Measurements from ENCODE around the gene SULT4A1. TPM values are rescaled to one million over a fixed set of nuclear protein-coding genes. Genes with fewer than 3 reads are reported as not detected.
A peak's percentile ranks its signal among the peaks of the same experiment; 100 is the strongest.

SULT4A1 gene
- total RNA-seq, 1 donor from 2014 or later, result 6.3 TPM

- Mint-ChIP-seq H3K9me3 (peaks cover 5% of the 10 kb centered on the region), H3K27me3 (ENCODE audit: low read depth) (peaks cover 16% of the 10 kb centered on the region), H3K27ac (ENCODE audit: unreplicated experiment) (no peak overlapping the region), H3K4me3 (no peak overlapping the region), H3K4me1 (no peaks in the 10 kb centered on the region), H3K36me3 (ENCODE audit: low read depth) (no peaks in the 10 kb centered on the region)
- peak; percentile 57 for TF ChIP-seq CTCF (conservative IDR thresholded peaks at IDR 0.05)
- DNase-seq (ENCODE audit: low read depth, low spot score), result no peak
These were observed 65.7 kb downstream of the SULT4A1 start for GRCh38 chr22:43796567-43796966.

GRCh38 chr22:43795320-43795719 lies 67.0 kb downstream of the SULT4A1 start:
- Mint-ChIP-seq H3K27ac (ENCODE audit: unreplicated experiment) (no peak overlapping the region), H3K4me1 (no peaks in the 10 kb centered on the region), H3K9me3 (no peaks in the 10 kb centered on the region), H3K36me3 (ENCODE audit: low read depth) (no peaks in the 10 kb centered on the region), H3K27me3 (ENCODE audit: low read depth) (peaks cover 4% of the 10 kb centered on the region), H3K4me3 (no peak overlapping the region)
- DNase-seq (ENCODE audit: low read depth, low spot score), result no peak
- no peak for TF ChIP-seq CTCF (conservative IDR thresholded peaks at IDR 0.05)

GRCh38 chr22:43792905-43793304 lies 69.4 kb downstream of the SULT4A1 start:
- TF ChIP-seq CTCF (conservative IDR thresholded peaks at IDR 0.05), result no peak
- H3K27ac Mint-ChIP-seq (ENCODE audit: unreplicated experiment), result no peak overlapping the region
- no peak for DNase-seq (ENCODE audit: low read depth, low spot score)
- no peak overlapping the region for H3K4me3 Mint-ChIP-seq
- H3K36me3 Mint-ChIP-seq (ENCODE audit: low read depth), result no peaks in the 10 kb centered on the region
- peaks cover 4% of the 10 kb centered on the region for H3K27me3 Mint-ChIP-seq (ENCODE audit: low read depth)
- H3K4me1 Mint-ChIP-seq, result no peaks in the 10 kb centered on the region
- H3K9me3 Mint-ChIP-seq, result no peaks in the 10 kb centered on the region

- Mint-ChIP-seq H3K4me3 (no peak overlapping the region), H3K27me3 (ENCODE audit: low read depth) (peaks cover 11% of the 10 kb centered on the region), H3K4me1 (no peaks in the 10 kb centered on the region), H3K9me3 (no peaks in the 10 kb centered on the region), H3K36me3 (ENCODE audit: low read depth) (no peaks in the 10 kb centered on the region), H3K27ac (ENCODE audit: unreplicated experiment) (no peak overlapping the region)
- no peak for TF ChIP-seq CTCF (conservative IDR thresholded peaks at IDR 0.05)
- DNase-seq (ENCODE audit: low read depth, low spot score), result no peak
These were observed 72.9 kb downstream of the SULT4A1 start for GRCh38 chr22:43789452-43789851.

GRCh38 chr22:43783777-43784176 lies 78.5 kb downstream of the SULT4A1 start:
- TF ChIP-seq CTCF (conservative IDR thresholded peaks at IDR 0.05), result peak; percentile 47
- no peak for DNase-seq (ENCODE audit: low read depth, low spot score)

GRCh38 chr22:43782448-43782847 lies 79.9 kb downstream of the SULT4A1 start:
- H3K36me3 Mint-ChIP-seq (ENCODE audit: low read depth), result no peaks in the 10 kb centered on the region
- H3K4me1 Mint-ChIP-seq, result no peaks in the 10 kb centered on the region
- peaks cover 3% of the 10 kb centered on the region for H3K27me3 Mint-ChIP-seq (ENCODE audit: low read depth)
- TF ChIP-seq CTCF (conservative IDR thresholded peaks at IDR 0.05), result no peak
- H3K9me3 Mint-ChIP-seq, result no peaks in the 10 kb centered on the region
- no peak overlapping the region for H3K27ac Mint-ChIP-seq (ENCODE audit: unreplicated experiment)
- no peak for DNase-seq (ENCODE audit: low read depth, low spot score)
- H3K4me3 Mint-ChIP-seq, result no peak overlapping the region

More at GRCh38 chr22:43783777-43784176, 78.5 kb downstream of the SULT4A1 start:
- Mint-ChIP-seq H3K4me1 (no peaks in the 10 kb centered on the region), H3K9me3 (no peaks in the 10 kb centered on the region), H3K4me3 (no peak overlapping the region), H3K36me3 (ENCODE audit: low read depth) (no peaks in the 10 kb centered on the region), H3K27ac (ENCODE audit: unreplicated experiment) (no peak overlapping the region), H3K27me3 (ENCODE audit: low read depth) (peaks cover 9% of the 10 kb centered on the region)

Data from neural crest cell (in vitro differentiated cells).